H1 (cell line): ENCODE results near the gene AGPAT3. TPM values are rescaled to one million over a fixed set of nuclear protein-coding genes. Genes with fewer than 3 reads are reported as not detected.

Source experiments
- CTCF ChIA-PET: fragments of 300-600 bp; sonication (Branson Sonifier 250); formaldehyde crosslinking; loops from one replicate; lab custom pipeline; 2021; ENCODE audit not compliant: partially characterized antibody; lab: Charles Lee
- POLR2A ChIA-PET: fragments of 300-600 bp; sonication (Branson Sonifier 250); formaldehyde crosslinking; loops from one replicate; lab custom pipeline; 2021; ENCODE audit warnings: inconsistent platforms; ENCODE audit not compliant: partially characterized antibody; lab: Charles Lee
- DNase-seq, 2 experiments: peaks; one replicate each; pipeline versions ENCODE4 v3.0.0 to v3.0.0-alpha.2; 2010 to 2022; ENCODE audit warnings: low spot score in 2 of 2, low read depth in 1 of 2, mixed read lengths in 1 of 2
- FAIRE-seq: peaks from 2 replicates; lab custom pipeline; 2011; peaks lifted over from hg19 to GRCh38; lab: Jason Lieb, UNC
- H2AFZ ChIP-seq: 2 replicates; pipeline ENCODE4 v1.8.1; 2012; ENCODE audit warnings: low read length, inconsistent platforms
- H2AK5ac ChIP-seq: 2 replicates; pipeline ENCODE4 v1.6.1; 2013; ENCODE audit warnings: low read depth, low read length
- H2BK120ac ChIP-seq: replicated peaks from 2 replicates; pipeline ENCODE3; 2013; ENCODE audit warnings: low read depth, low read length, inconsistent platforms
- H2BK12ac ChIP-seq: 2 replicates; pipeline ENCODE4 v1.6.1; 2013; ENCODE audit warnings: low read depth, low read length
- H2BK15ac ChIP-seq: 2 replicates; pipeline ENCODE4 v1.6.1; 2013; ENCODE audit warnings: low read length
- H2BK20ac ChIP-seq: 2 replicates; pipeline ENCODE4 v1.6.1; 2013; ENCODE audit warnings: low read length
- H2BK5ac ChIP-seq: 2 replicates; pipeline ENCODE4 v1.6.1; 2013; ENCODE audit warnings: low read depth, low read length
- H3K14ac ChIP-seq: 2 replicates; pipeline ENCODE4 v1.6.1; 2013; ENCODE audit warnings: inconsistent platforms; ENCODE audit not compliant: insufficient read length
- H3K18ac ChIP-seq: 2 replicates; pipeline ENCODE4 v1.6.1; 2013; ENCODE audit warnings: low read length; ENCODE audit errors: extremely low read depth
- H3K23ac ChIP-seq: 2 replicates; pipeline ENCODE4 v1.6.1; 2013; ENCODE audit warnings: inconsistent platforms; ENCODE audit not compliant: insufficient read length
- H3K23me2 ChIP-seq: 2 replicates; pipeline ENCODE4 v1.6.1; 2013; ENCODE audit warnings: low read depth, low read length
- H3K27ac ChIP-seq: 2 replicates; pipeline ENCODE4 v1.6.1; 2011; ENCODE audit warnings: low read depth, low read length, inconsistent platforms
- H3K27me3 ChIP-seq, 4 experiments: replicated peaks in 1 of 4; 1 replicate in 1 of 4; 2 replicates in 3 of 4; pipeline versions ENCODE4 v1.6.1 to v1.8.1; 2011 to 2013; ENCODE audit warnings: low read length in 3 of 4, mild to moderate bottlenecking in 3 of 4, inconsistent platforms in 2 of 4, mixed read lengths in 2 of 4, moderate library complexity in 1 of 4; ENCODE audit not compliant: control insufficient read depth in 3 of 4, insufficient read depth in 3 of 4; ENCODE audit errors: extremely low read depth in 1 of 4
- H3K36me3 ChIP-seq, 4 experiments: 2 replicates each; pipeline versions ENCODE4 v1.6.1 to v1.8.1; 2011 to 2013; ENCODE audit warnings: mild to moderate bottlenecking in 4 of 4, low read length in 3 of 4, moderate library complexity in 2 of 4, control low read depth in 1 of 4, inconsistent platforms in 1 of 4; ENCODE audit not compliant: insufficient read depth in 4 of 4, control insufficient read depth in 2 of 4
- H3K4ac ChIP-seq: replicated peaks from 2 replicates; pipeline ENCODE3; 2013; ENCODE audit warnings: low read length, low read depth, mixed read lengths, inconsistent platforms; ENCODE audit not compliant: insufficient read length
- H3K4me1 ChIP-seq, 4 experiments: replicated peaks in 1 of 4; 1 replicate in 1 of 4; 2 replicates in 3 of 4; pipeline versions ENCODE4 v1.6.1 to v1.8.1; 2011 to 2013; ENCODE audit warnings: low read length in 3 of 4, inconsistent platforms in 2 of 4, mixed read lengths in 1 of 4; ENCODE audit not compliant: insufficient read depth in 4 of 4, control insufficient read depth in 3 of 4
- H3K4me2 ChIP-seq, 2 experiments: 2 replicates each; pipeline versions ENCODE4 v1.6.1 to v1.8.1; 2011 to 2013; ENCODE audit warnings: low read depth in 2 of 2, low read length in 2 of 2, control low read depth in 1 of 2, inconsistent platforms in 1 of 2, mild to moderate bottlenecking in 1 of 2; ENCODE audit not compliant: insufficient read depth in 1 of 2
- H3K4me3 ChIP-seq, 4 experiments: fragments of 200-600, 300-600 bp in 1 of 4; sonication (generic), shearing (Covaris generic), sonication (Bioruptor Twin) in 1 of 4; 2 replicates each; pipeline versions ENCODE4 v1.5.1 to v1.8.1; 2011 to 2016; ENCODE audit warnings: low read length in 4 of 4, low read depth in 3 of 4, control low read depth in 2 of 4, inconsistent platforms in 2 of 4, mild to moderate bottlenecking in 2 of 4, mixed read lengths in 1 of 4, moderate library complexity in 1 of 4; ENCODE audit not compliant: insufficient read depth in 2 of 4; ENCODE audit errors: extremely low read depth in 1 of 4
- H3K56ac ChIP-seq: replicated peaks from 2 replicates; pipeline ENCODE3; 2013; ENCODE audit warnings: low read depth, mild to moderate bottlenecking, mixed read lengths, low read length, inconsistent platforms; ENCODE audit not compliant: insufficient read length
- H3K79me1 ChIP-seq: 2 replicates; pipeline ENCODE4 v1.6.1; 2013; ENCODE audit warnings: low read depth, low read length, control low read depth
- H3K79me2 ChIP-seq, 2 experiments: 2 replicates each; pipeline versions ENCODE4 v1.6.1 to v1.8.1; 2012 to 2013; ENCODE audit warnings: low read length in 2 of 2, mild to moderate bottlenecking in 2 of 2, inconsistent platforms in 1 of 2; ENCODE audit not compliant: insufficient read depth in 2 of 2, control insufficient read depth in 1 of 2
- H3K9ac ChIP-seq, 4 experiments: replicated peaks in 1 of 4; 1 replicate in 1 of 4; 2 replicates in 3 of 4; pipeline versions ENCODE4 v1.6.1 to v1.8.1; 2011 to 2013; ENCODE audit warnings: low read depth in 3 of 4, low read length in 3 of 4, control low read depth in 2 of 4, mild to moderate bottlenecking in 2 of 4, moderate library complexity in 2 of 4, inconsistent platforms in 1 of 4; ENCODE audit errors: extremely low read depth in 1 of 4
- H3K9me3 ChIP-seq, 2 experiments: 2 replicates each; pipeline versions ENCODE4 v1.6.1 to v1.8.1; 2012 to 2013; ENCODE audit warnings: mild to moderate bottlenecking in 2 of 2, moderate library complexity in 2 of 2, control low read depth in 1 of 2, inconsistent platforms in 1 of 2, low read depth in 1 of 2, low read length in 1 of 2, mixed read lengths in 1 of 2; ENCODE audit not compliant: insufficient read depth in 2 of 2
- H4K20me1 ChIP-seq, 2 experiments: replicated peaks in 1 of 2; 2 replicates each; pipeline versions ENCODE3 to v1.8.1; 2011 to 2013; ENCODE audit warnings: inconsistent platforms in 2 of 2, low read length in 2 of 2, mild to moderate bottlenecking in 1 of 2; ENCODE audit not compliant: insufficient read depth in 2 of 2, control insufficient read depth in 1 of 2
- H4K5ac ChIP-seq: 2 replicates; pipeline ENCODE4 v1.6.1; 2013; ENCODE audit warnings: low read length, low read depth, mixed read lengths, inconsistent platforms; ENCODE audit not compliant: insufficient read length
- H4K8ac ChIP-seq: 2 replicates; pipeline ENCODE4 v1.8.0; 2013; ENCODE audit warnings: mild to moderate bottlenecking, moderate library complexity, low read length, inconsistent platforms; ENCODE audit not compliant: insufficient read depth; ENCODE audit errors: extremely low read depth
- H4K91ac ChIP-seq: replicated peaks from 2 replicates; pipeline ENCODE3; 2013; ENCODE audit warnings: low read length, mixed read lengths, inconsistent platforms; ENCODE audit not compliant: insufficient read length
- BACH1 ChIP-seq: IDR thresholded peaks from 2 replicates; pipeline ENCODE4 v1.6.1; 2012; ENCODE audit warnings: low read length, improper control_type of control experiment
- CBX8 ChIP-seq: fragments of 300-800, 300-1000 bp; sonication (generic); IDR thresholded peaks from 2 replicates; pipeline ENCODE4 v1.7.1; 2016; ENCODE audit warnings: low read depth, low read length, borderline replicate concordance
- CHD1 ChIP-seq: IDR thresholded peaks from 2 replicates; pipeline ENCODE4 v1.6.1; 2012; ENCODE audit warnings: low read depth, low read length, improper control_type of control experiment
- EP300 ChIP-seq, 2 experiments: IDR thresholded peaks; 1 replicate in 1 of 2; 2 replicates in 1 of 2; pipeline ENCODE4 v1.6.1; 2011 to 2012; ENCODE audit warnings: low read depth in 2 of 2, low read length in 2 of 2, mild to moderate bottlenecking in 2 of 2, borderline replicate concordance in 1 of 2, inconsistent platforms in 1 of 2, moderate library complexity in 1 of 2
- MAFK ChIP-seq: IDR thresholded peaks from 2 replicates; pipeline ENCODE4 v1.6.1; 2012; ENCODE audit warnings: low read depth, mild to moderate bottlenecking, improper control_type of control experiment, low read length
- NANOG ChIP-seq: IDR thresholded peaks from 2 replicates; pipeline ENCODE4 v1.6.1; 2011; ENCODE audit warnings: low read length, low read depth, mild to moderate bottlenecking, inconsistent platforms; ENCODE audit not compliant: insufficient read depth, poor library complexity, severe bottlenecking
- POU5F1 ChIP-seq: IDR thresholded peaks from 2 replicates; pipeline ENCODE4 v1.6.1; 2011; ENCODE audit warnings: low read depth, mild to moderate bottlenecking, low read length, moderate library complexity
- RBBP5 ChIP-seq: IDR thresholded peaks from 2 replicates; pipeline ENCODE4 v1.7.1; 2012; ENCODE audit warnings: low read depth, mild to moderate bottlenecking, inconsistent platforms, low read length, moderate library complexity, borderline replicate concordance
- RXRA ChIP-seq: IDR thresholded peaks from 2 replicates; pipeline ENCODE4 v1.6.1; 2011; ENCODE audit warnings: low read depth, mild to moderate bottlenecking, low read length, moderate library complexity; ENCODE audit not compliant: insufficient read depth
- SAP30 ChIP-seq: fragments of 300-600 bp; sonication (generic); IDR thresholded peaks from 2 replicates; pipeline ENCODE4 v1.7.1; 2012; ENCODE audit warnings: low read length, moderate library complexity, mild to moderate bottlenecking, inconsistent platforms; ENCODE audit not compliant: insufficient read depth, insufficient replicate concordance
- SRF ChIP-seq: IDR thresholded peaks from 2 replicates; pipeline ENCODE4 v1.6.1; 2011; ENCODE audit warnings: mild to moderate bottlenecking, low read depth, low read length, moderate library complexity
- SUZ12 ChIP-seq: fragments of 200-600 bp; sonication (generic); IDR thresholded peaks from 2 replicates; pipeline ENCODE4 v1.6.1; 2012; ENCODE audit warnings: mild to moderate bottlenecking, inconsistent platforms, low read length, moderate library complexity, mixed read lengths
- WGBS, 2 experiments: shearing (Covaris generic) in 1 of 2; methylation state at CpG; one replicate each; pipeline versions ENCODE4 v1.1.6 to v1.1.7; 2013 to 2015; ENCODE audit warnings: low lambda C conversion rate in 2 of 2, mixed read lengths in 2 of 2, inconsistent platforms in 1 of 2, low coverage in 1 of 2, missing lambda C conversion rate in 1 of 2; ENCODE audit not compliant: insufficient replicate concordance in 2 of 2, insufficient coverage in 1 of 2, insufficient read length in 1 of 2; ENCODE audit errors: extremely low coverage in 1 of 2, missing lambda C conversion rate in 1 of 2; 5-methylcytosine and 5-hydroxymethylcytosine counted together
- polyA plus RNA-seq, 7 experiments: library from polyadenylated mRNA; depleted of rRNA in 3 of 7; stranded (reverse) in 5 of 7; unstranded in 2 of 7; fragments of >200 nt in 5 of 7; fragments of 200-250 nt in 2 of 7; gene quantifications; 1 replicate in 5 of 7; 2 replicates in 1 of 7; 4 replicates in 1 of 7; pipeline versions ENCODE4 v1.2.1 to v1.2.3, GENCODE V29; 2011 to 2013; ENCODE audit warnings: missing spikeins in 2 of 7, mixed read lengths in 2 of 7
- total RNA-seq: library from RNA; stranded (reverse); fragmentation: NEBNext Ultra II Directional; extraction: Animal tissue kit (Norgen Biotek cat#: 25700); gene quantifications from 2 replicates; pipeline ENCODE4 v1.2.1, GENCODE V29; 2021

Gene AGPAT3
- total and polyA plus RNA-seq, 2 of the 8 experiments (the other 6 are each of a cell fraction or from before 2014, with no cell fraction given): 5.8 to 7.3 TPM

- CTCF ChIA-PET: interaction anchor here (0.6 to 10.4 kb wide), 32 partner anchors 11 to 387 kb away, joined by 3 to 188 read pairs (median 6); no protein-coding TSS in a partner anchor
- Histone ChIP-seq H4K5ac (no peak overlapping the region), H3K4me3 (no peak overlapping the region), H3K27ac (no peak overlapping the region), H3K9ac (no peak overlapping the region), H4K20me1 (no peaks in the 10 kb centered on the region), H2BK120ac (no peak overlapping the region), H3K79me2 (no peaks in the 10 kb centered on the region), H3K4me2 (no peak overlapping the region), H3K79me1 (no peaks in the 10 kb centered on the region), H3K23ac (no peak overlapping the region), H3K14ac (no peak overlapping the region), H3K18ac (no peak overlapping the region), H2BK15ac (no peak overlapping the region), H2AFZ (no peak overlapping the region), H2BK5ac (no peak overlapping the region), H4K91ac (no peak overlapping the region), H2BK20ac (no peak overlapping the region), H3K23me2 (no peaks in the 10 kb centered on the region), H2BK12ac (no peak overlapping the region), H4K8ac (0 out of 2 replicates have a peak overlapping the region, but pooled peaks have one; percentile 28), H3K27me3 (no peaks in the 10 kb centered on the region; a peak in 1 of 7 replicates), H3K4me1 (peaks cover 0 to 2% (median 0%) of the 10 kb centered on the region in 4 experiments; a peak in 1 of 7 replicates), H3K56ac (no peak overlapping the region), H3K4ac (no peak overlapping the region), H2AK5ac (no peak overlapping the region), H3K36me3 (no peaks in the 10 kb centered on the region), H3K9me3 (no peaks in the 10 kb centered on the region)
- DNase-seq: no peak
- no peak for FAIRE-seq
- POLR2A ChIA-PET: interaction anchor here (1.2 kb wide), 1 partner anchor 69 kb away, joined by 4 read pairs; no protein-coding TSS in a partner anchor
- WGBS, 2 experiments: 92% methylated on average over 16 of the region's 20 CpGs; no CpG with 5 or more reads in 1 of the 2 experiments
- TF ChIP-seq RBBP5 (no peak), SAP30 (no peak), EP300 (IDR thresholded peaks at IDR 0.05; ENCODE audit: borderline replicate concordance in 1 of 2, low read depth in 2 of 2, low read length in 2 of 2) (no peak), POU5F1 (no peak), MAFK (no peak), CHD1 (no peak), RXRA (no peak), CBX8 (no peak), NANOG (no peak), SRF (no peak), BACH1 (no peak), SUZ12 (no peak)
These were observed 77.2 kb downstream of the AGPAT3 start for GRCh38 chr21:43942201-43942600.
